ENCODE results near the gene CABLES2. TPM values are rescaled to one million over a fixed set of nuclear protein-coding genes. Genes with fewer than 3 reads are reported as not detected.

The CABLES2 gene
- total RNA-seq, 1 donor from 2014 or later: 4.1 TPM

DNA sequence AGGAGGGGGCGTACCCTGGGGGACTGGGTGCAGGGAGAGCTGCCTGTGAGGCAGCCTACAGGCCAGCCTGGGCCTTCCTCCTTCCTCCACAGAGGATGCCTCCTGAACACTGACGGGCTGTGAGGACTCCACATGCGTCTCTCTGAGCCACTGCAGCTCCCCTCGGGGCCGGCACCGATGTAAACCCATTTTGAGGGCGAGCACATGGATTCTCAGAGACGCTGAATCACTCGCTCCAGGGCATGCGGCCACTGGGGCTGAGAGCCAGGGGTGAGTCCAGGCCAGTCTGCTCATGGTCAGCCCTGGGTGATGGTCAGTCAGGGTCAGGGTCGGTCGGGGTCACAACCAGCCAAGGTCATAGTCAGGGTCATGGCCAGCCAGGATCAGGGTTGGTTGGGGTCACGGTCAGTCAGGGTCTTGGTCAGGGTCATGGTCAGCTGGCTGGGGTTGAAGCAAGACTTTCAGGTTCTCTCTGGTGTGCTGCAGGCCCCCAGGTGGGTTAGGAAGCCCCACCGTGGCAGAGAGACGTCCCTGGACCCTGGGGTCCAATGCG, 35.0 kb upstream of the CABLES2 start:
- TF ChIP-seq, protein P1, sequence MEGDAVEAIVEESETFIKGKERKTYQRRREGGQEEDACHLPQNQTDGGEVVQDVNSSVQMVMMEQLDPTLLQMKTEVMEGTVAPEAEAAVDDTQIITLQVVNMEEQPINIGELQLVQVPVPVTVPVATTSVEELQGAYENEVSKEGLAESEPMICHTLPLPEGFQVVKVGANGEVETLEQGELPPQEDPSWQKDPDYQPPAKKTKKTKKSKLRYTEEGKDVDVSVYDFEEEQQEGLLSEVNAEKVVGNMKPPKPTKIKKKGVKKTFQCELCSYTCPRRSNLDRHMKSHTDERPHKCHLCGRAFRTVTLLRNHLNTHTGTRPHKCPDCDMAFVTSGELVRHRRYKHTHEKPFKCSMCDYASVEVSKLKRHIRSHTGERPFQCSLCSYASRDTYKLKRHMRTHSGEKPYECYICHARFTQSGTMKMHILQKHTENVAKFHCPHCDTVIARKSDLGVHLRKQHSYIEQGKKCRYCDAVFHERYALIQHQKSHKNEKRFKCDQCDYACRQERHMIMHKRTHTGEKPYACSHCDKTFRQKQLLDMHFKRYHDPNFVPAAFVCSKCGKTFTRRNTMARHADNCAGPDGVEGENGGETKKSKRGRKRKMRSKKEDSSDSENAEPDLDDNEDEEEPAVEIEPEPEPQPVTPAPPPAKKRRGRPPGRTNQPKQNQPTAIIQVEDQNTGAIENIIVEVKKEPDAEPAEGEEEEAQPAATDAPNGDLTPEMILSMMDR (IDR thresholded peaks at IDR 0.05): no peak
- Histone ChIP-seq H3K27ac (no peak overlapping the region), H3K4me3 (no peak overlapping the region), H3K27me3 (no peaks in the 10 kb centered on the region), H3K4me1 (no peaks in the 10 kb centered on the region), H3K36me3 (no peaks in the 10 kb centered on the region), H3K9me3 (no peaks in the 10 kb centered on the region)
- DNase-seq (no peak), ATAC-seq (no peak)
- intact Hi-C loops (cut with DNase I): no loop called here

DNA sequence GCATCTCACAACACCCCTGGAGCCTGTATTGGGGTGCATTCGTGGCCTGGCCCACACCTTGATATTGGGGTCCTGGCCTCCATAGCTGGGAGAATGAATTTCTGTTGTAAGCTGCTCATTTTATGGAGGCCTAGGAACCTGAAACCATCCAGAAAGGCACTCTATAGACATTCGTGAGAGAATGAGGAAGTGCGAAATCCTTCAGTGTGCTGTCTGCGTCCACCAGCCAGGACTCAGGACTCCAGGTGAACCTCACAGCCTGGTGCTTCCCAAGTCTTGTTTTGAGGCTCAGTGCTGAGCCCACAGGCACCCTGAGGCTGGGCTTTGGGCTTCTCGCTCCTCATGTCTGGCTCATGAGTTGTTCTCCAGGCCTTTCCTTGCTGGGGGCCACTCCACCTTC, 32.1 kb upstream of the CABLES2 start:
- Histone ChIP-seq H3K4me1 (no peaks in the 10 kb centered on the region), H3K27ac (no peak overlapping the region), H3K27me3 (no peaks in the 10 kb centered on the region), H3K9me3 (no peaks in the 10 kb centered on the region), H3K36me3 (no peaks in the 10 kb centered on the region), H3K4me3 (no peak overlapping the region)
- TF ChIP-seq, protein P1 (IDR thresholded peaks at IDR 0.05): no peak
- no peak for ATAC-seq
- no peak for DNase-seq
- intact Hi-C loops (cut with DNase I): no loop called here

DNA sequence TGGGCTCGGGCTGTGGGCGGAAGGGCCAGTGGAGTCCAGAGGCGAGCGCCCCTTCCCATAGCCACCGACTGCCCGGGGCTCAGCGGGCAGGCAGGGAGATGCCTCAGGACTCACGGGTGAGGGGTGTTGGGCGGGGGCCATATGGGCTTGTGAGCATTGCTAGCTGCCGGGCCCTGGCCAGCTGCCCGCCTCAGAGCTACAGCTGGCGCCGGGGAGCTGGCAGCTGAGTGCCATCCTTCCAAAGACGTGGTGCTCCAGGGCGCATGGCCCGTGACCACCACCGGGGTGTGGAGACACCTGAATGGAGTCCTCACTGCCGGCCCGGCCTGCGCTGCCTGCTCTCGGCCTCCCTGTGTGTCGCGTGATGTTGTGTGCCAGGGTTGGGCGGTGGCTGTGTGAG, 30.8 kb upstream of the CABLES2 start:
- Histone ChIP-seq H3K27me3 (no peaks in the 10 kb centered on the region), H3K9me3 (no peaks in the 10 kb centered on the region), H3K4me3 (no peak overlapping the region), H3K36me3 (no peaks in the 10 kb centered on the region), H3K4me1 (no peaks in the 10 kb centered on the region), H3K27ac (no peak overlapping the region)
- no peak for ATAC-seq
- intact Hi-C loops (cut with DNase I): no loop called here
- TF ChIP-seq, protein P1 (IDR thresholded peaks at IDR 0.05): no peak
- DNase-seq: no peak

DNA sequence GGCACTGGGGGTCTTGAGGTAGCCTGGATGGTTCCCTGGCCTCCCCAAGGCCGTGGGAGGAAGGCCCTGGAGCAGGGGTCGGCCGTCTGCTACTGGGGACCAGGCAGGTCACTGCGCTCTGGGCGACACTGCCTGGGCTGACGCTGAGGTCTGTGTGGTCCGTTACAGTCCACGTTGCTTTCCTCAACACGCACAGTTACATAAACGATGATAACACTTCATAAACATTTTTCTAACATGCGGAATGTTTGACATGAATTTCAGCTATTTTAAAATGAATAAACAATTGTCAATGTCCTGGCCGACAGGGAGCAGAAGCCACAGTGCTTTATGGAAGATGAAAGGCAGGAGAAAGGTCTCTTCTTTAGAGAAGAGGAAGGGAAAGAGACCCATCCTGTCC, 30.4 kb upstream of the CABLES2 start:
- H3K27ac ChIP-seq: no peak overlapping the region
- DNase-seq (no peak), ATAC-seq (no peak)
- H3K27me3 ChIP-seq: no peaks in the 10 kb centered on the region
- H3K9me3 ChIP-seq: no peaks in the 10 kb centered on the region
- no peaks in the 10 kb centered on the region for H3K36me3 ChIP-seq
- intact Hi-C loops (cut with DNase I): no loop called here
- no peaks in the 10 kb centered on the region for H3K4me1 ChIP-seq
- H3K4me3 ChIP-seq: no peak overlapping the region
- TF ChIP-seq, protein P1 (IDR thresholded peaks at IDR 0.05): no peak

DNA sequence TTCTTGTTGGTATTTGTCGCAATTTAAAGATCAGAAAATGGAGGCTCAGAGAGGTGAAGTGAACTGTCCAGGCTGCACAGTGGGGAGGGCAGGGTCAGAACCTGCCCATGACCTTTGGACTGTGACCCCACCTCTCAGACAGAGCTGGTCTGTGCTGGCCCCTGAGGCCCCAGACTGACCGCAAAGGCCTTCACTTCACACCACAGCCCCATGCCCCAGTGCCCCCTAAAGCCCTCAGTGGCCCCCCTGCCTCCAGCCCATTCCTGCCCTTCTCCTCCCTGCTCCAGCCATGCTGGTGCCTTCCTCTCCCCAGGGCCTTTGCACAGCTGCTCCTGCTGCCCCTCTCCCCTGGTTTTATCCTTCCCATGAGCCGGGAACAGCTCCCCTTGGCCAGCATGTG, 29.6 kb upstream of the CABLES2 start:
- no peak overlapping the region for H3K4me3 ChIP-seq
- no peaks in the 10 kb centered on the region for H3K27me3 ChIP-seq
- H3K27ac ChIP-seq: no peak overlapping the region
- TF ChIP-seq, protein P1 (IDR thresholded peaks at IDR 0.05): no peak
- H3K9me3 ChIP-seq: no peaks in the 10 kb centered on the region
- H3K4me1 ChIP-seq: no peaks in the 10 kb centered on the region
- intact Hi-C loops (cut with DNase I): no loop called here
- DNase-seq (no peak), ATAC-seq (no peak)
- H3K36me3 ChIP-seq: no peaks in the 10 kb centered on the region
